DMS53 (cell line): ENCODE measurements around the gene TRIM49D2.
"Not testable (repeated sequence)": the region's sequence is repeated elsewhere in the genome, so short reads cannot be mapped to it uniquely, and the experiment has no call there.

Experiments
- DNase-seq: peaks from one replicate; lab custom pipeline; 2025; lab: John Stamatoyannopoulos, UW

The TRIM49D2 gene

DNA sequence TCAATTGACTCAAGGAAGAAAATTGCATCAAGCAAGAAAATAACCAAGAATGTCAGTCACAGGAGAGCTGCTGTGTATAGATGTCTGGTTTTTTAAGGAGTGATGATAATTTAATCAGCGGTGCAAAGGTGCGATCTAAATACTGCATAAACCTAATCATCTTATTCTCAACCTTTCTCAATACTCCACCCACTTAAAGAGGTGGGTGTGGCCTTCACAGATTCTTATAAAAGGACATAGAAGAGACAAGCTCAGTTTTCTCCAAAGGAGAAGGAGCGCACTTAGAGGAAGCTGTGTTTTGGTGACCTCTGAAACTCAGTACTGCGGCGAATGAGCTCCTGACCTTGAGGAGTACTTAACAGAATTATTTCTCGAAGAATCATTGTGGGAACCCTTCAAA, at the start of gene TRIM49D2:
TSS of gene TRIM49D2 (plus strand) at position 301 of the 400 bp plus-strand sequence. CDS start 2,698 bp downstream, outside the sequence.
- not testable (repeated sequence) for DNase-seq

GRCh38 chr11:89877511-89877910, 46.4 kb upstream of the TRIM49D2 start:
- DNase-seq = not testable (repeated sequence)

GRCh38 chr11:89893245-89893644, 30.6 kb upstream of the TRIM49D2 start:
- not testable (repeated sequence) for DNase-seq

DNA sequence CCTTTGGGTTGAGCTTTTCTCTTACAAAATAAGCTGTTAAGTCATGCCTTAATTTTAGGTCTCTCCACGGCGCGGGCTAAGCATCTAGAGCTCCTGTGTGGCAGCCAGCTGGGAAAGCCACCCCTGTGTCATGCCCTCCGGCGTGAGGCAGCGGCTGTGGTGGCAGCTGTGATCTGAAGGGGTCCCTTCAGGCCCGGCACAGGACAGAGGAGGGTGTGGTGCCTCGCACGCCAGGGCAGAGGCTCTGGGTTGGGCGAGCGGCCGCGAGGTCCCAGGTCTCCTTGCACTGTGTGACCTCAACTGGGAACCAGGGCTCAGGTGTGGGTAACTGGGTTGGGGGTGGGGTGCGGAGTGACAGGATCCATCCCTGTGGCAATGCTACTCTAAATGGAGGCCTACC, 23.1 kb upstream of the TRIM49D2 start:
- DNase-seq = not testable (repeated sequence)

DNA sequence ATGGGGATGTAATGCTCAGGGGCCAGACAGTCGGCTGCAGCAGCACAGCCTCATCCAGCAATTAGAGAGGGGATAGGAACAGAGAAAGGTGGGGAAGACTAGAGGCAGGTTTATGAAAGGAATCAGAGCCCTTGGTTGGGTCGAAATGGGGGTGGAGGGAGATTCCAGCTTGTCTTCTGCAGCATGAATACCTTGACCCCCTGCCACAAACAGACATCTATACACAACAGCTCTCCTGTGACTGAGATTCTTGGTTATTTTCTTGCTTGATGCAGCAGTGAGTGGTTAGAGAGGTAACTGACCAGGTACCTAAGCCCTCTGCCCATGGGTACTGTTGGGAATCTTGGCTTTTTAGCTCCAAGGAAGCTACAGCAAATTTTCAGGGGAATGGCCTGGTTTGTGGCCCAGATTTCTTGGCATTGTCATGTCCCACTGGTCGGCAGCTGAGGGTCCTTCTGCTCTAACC, 1.6 kb upstream of the TRIM49D2 start, which contains the start of gene TRIM49D1:
TSS of gene TRIM49D1 (minus strand) at position 51 of the 466 bp plus-strand sequence. CDS start 4,535 bp downstream, outside the sequence.
- no peak for DNase-seq

DNA sequence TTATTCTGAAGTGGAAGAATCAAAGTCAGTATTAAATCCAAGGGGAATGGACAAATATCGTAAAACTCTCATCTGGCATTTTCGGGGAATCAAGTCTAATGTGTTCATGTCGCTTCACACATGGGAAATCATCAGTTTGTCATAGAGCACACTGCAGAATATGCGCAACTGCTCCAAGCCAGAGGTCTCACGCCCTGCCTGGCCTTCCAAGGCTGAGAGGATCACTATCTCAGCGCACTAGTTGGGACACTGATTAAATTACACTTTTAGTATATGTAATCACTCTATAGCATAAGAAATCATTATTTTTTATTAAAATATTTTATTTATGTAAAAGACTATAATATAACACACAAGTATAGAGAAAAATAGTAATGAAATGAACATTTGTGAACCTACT, 37.0 kb downstream of the TRIM49D2 start:
- not testable (repeated sequence) for DNase-seq

GRCh38 chr11:89965737-89966136, 41.9 kb downstream of the TRIM49D2 start, which contains the start of gene TRIM64:
Gene TRIM64 (plus strand): TSS chr11:89966037. CDS start chr11:89968504, 2,467 bp downstream.
- not testable (repeated sequence) for DNase-seq
